ENCODE results near the gene YARS2. TPM values are rescaled to one million over a fixed set of nuclear protein-coding genes. Genes with fewer than 3 reads are reported as not detected.

Gene YARS2
- polyA plus RNA-seq, 3 donors = 29.9 to 33.3 (median 31.1) TPM

Other genes starting within 250 kb of the YARS2 start
- 10 to 100 TPM; 91.1 to 99.1 (median 92.3) TPM for gene DNM1L, start 76.6 kb downstream of the YARS2 start, polyA plus RNA-seq (ENCODE audit: insufficient read length in 3 of 3)
- gene PKP2, start 140.9 kb upstream of the YARS2 start, polyA plus RNA-seq (ENCODE audit: insufficient read length in 3 of 3) = 10 to 100 TPM; 21.2 to 24.1 (median 21.5) TPM

All from right renal cortex interstitium (tissue), 3 donors.